Fibroblast of mammary gland (primary cell): ENCODE measurements around the gene THRB.
A peak's percentile ranks its signal among the peaks of the same experiment; 100 is the strongest.

Experiments used
- DNase-seq: peaks from one replicate; pipeline ENCODE4 v3.0.0-alpha.2; 2010; ENCODE audit warnings: low read depth
- H3K4me3 ChIP-seq: 2 replicates; pipeline ENCODE4 v1.5.1; 2011; ENCODE audit warnings: low read depth, mild to moderate bottlenecking, low read length, moderate library complexity; ENCODE audit not compliant: control insufficient read depth
- TF ChIP-seq, protein P1 (sequence below): conservative IDR thresholded peaks from 2 replicates; pipeline ENCODE4 v1.5.1; 2011; ENCODE audit warnings: low read depth, low read length, inconsistent platforms; ENCODE audit not compliant: control insufficient read depth, insufficient read depth

The THRB gene

DNA sequence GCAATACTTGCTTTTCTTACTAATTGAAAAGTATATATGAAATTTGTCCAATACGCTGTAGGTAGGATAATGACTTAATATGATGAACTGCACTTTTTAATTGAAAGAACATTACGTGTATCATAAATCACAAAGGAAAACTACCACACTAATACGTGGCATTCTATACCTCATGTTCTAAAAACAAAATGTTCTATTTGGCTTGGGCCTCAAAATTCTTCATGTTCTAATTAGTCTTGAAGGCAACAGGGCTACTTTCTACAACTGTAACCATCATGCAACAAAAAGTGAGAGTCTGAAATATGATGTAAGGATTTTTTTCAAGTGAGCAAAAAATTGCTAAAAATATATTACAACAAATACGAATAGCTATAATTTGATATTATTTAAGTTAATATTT is 19.8 kb downstream of the THRB start:
- no peak overlapping the region for H3K4me3 ChIP-seq
- TF ChIP-seq, protein P1, sequence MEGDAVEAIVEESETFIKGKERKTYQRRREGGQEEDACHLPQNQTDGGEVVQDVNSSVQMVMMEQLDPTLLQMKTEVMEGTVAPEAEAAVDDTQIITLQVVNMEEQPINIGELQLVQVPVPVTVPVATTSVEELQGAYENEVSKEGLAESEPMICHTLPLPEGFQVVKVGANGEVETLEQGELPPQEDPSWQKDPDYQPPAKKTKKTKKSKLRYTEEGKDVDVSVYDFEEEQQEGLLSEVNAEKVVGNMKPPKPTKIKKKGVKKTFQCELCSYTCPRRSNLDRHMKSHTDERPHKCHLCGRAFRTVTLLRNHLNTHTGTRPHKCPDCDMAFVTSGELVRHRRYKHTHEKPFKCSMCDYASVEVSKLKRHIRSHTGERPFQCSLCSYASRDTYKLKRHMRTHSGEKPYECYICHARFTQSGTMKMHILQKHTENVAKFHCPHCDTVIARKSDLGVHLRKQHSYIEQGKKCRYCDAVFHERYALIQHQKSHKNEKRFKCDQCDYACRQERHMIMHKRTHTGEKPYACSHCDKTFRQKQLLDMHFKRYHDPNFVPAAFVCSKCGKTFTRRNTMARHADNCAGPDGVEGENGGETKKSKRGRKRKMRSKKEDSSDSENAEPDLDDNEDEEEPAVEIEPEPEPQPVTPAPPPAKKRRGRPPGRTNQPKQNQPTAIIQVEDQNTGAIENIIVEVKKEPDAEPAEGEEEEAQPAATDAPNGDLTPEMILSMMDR = no peak
- DNase-seq = no peak

DNA sequence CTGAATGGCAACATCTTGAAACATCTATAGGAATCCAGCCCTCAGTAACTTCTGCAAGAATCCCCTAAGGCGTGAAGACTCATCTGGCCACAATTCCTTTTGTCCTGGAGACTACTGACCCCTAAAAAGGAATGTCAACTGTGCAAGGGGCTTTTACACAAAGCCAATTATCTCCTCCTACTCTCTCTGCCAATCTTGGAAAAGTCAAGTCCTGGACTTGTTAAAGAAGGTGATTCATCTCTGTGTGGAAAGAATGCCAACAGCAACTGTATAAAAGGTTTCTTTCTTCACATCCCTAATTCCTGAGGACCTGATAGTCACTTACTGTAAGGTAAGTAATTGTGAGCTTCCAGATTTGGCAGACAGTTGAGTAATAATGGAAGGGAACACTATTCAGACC is 22.3 kb downstream of the THRB start:
- no peak overlapping the region for H3K4me3 ChIP-seq
- DNase-seq = peak; percentile 47
- TF ChIP-seq, protein P1 = no peak

DNA sequence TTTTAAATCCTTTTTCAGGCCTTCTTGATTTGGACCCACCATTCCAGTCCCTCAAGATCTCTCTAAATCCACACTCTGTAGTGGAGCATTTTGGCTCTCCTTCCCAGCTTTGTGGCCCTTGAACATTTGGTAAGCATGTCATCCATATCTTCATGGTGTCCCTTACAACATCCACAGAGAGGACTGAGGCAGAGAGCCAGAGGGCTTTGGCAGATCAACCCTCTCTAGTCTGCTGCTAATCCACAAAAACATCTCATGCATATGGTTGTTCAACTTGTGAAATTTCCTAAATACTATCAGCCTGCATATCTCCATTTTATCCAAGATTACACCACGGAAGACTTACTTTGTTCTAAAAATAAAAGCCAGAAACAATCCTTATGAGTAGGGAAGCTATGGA is 23.2 kb downstream of the THRB start:
- DNase-seq = no peak
- TF ChIP-seq, protein P1 = no peak
- no peak overlapping the region for H3K4me3 ChIP-seq

DNA sequence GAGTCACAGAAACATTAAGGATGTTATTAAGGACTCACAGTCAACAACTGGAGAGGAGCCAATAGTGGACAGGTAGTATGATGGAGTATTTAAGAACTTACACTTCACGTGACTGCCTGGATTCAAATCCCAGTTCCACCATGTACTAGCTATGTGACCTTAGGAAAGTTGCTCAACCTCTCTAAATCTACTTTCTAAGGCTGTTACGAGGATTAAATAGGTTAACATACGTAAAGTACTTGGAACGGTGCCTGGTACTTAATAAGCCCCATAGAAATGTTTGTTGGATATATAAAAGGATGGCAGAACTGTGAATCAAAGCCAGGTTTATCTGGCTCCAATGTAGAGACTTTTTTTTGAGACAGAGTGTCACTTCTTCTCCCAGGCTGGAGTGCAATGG is 24.4 kb downstream of the THRB start:
- no peak for DNase-seq
- H3K4me3 ChIP-seq = no peak overlapping the region
- TF ChIP-seq, protein P1 = no peak

DNA sequence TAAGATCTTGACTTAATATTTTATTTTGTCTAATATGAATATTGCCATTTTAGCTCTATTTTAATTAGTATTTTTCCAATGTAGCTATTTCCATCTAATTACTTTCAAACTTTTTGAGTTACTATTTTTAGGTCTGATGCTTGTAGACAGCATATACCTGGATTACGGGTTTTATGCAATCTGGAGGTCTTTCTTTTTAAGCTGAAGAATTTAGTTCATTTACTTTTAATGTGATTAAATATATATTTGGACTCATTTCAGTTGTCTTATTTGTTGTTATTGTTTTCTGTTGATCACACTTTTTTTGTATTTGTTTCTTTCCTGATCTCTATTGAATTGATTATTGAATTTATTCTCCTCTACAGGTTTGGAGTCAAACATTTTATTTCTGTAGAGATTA is 30.3 kb downstream of the THRB start:
- DNase-seq = no peak
- H3K4me3 ChIP-seq = no peak overlapping the region
- TF ChIP-seq, protein P1 = no peak

DNA sequence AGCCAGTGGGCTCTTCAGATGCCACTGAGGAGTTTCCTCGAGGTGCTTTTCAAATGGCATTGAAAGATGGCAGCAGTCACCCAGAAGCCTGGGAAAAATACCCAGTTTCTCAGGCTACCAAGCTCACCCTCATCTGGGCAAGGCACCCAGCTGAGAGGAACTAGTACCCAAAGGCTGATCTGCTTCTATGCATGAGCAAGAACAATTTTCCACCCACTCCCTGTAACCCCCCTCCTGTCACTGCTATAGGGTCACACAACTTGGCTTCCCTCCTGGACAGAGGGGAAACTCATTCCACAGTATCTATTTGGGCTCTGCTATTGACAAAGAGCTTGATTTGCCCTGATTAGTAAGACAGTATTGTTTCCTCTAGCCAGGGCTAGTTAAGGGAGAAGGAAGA is 31.9 kb downstream of the THRB start:
- no peak for DNase-seq
- H3K4me3 ChIP-seq = no peak overlapping the region
- TF ChIP-seq, protein P1 = no peak

DNA sequence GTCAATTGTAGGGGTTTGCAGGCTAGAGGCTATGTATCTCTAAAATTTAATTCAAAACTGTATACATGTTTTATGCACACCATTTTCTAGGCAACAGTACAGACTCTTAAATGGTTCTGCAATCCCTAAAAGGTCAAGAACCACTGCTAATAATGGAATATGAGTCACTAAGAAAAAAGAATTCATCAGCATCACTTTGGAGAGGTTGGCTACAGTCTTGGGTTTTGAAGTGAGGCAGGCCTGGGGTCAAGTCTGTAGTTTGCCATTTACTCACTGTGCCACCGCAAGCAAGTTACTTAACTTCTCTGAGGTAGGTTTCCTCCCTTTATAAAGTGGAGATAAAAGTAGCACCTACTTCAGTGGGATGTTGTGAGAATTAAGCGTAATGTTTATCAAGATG is 33.7 kb downstream of the THRB start:
- H3K4me3 ChIP-seq = no peak overlapping the region
- DNase-seq = peak; percentile 47
- TF ChIP-seq, protein P1 = no peak
